ENCODE data around the gene ATP2B2.

Gene ATP2B2

GRCh38 chr3:10338591-10339353 lies 166.6 kb downstream of the ATP2B2 start:
- Histone ChIP-seq H3K9ac (ENCODE audit: low read depth, low read length) (no peak overlapping the region), H3K4me3 (ENCODE audit: low read length) (no peak overlapping the region), H3K4me1 (ENCODE audit: control insufficient read depth, insufficient read depth, low read length) (peaks cover 10% of the 10 kb centered on the region), H3K36me3 (ENCODE audit: insufficient read depth, low read length) (no peaks in the 10 kb centered on the region), H3K4me2 (ENCODE audit: low read length) (no peak overlapping the region), H3K9me3 (replicated peaks; ENCODE audit: low read length) (no peaks in the 10 kb centered on the region), H3K27me3 (ENCODE audit: control insufficient read depth, insufficient read depth, low read length) (peaks cover 32% of the 10 kb centered on the region)

GRCh38 chr3:10338164-10338470 lies 167.3 kb downstream of the ATP2B2 start:
- Histone ChIP-seq H3K36me3 (ENCODE audit: insufficient read depth, low read length) (no peaks in the 10 kb centered on the region), H3K4me3 (ENCODE audit: low read length) (no peak overlapping the region), H3K4me2 (ENCODE audit: low read length) (no peak overlapping the region), H3K9me3 (replicated peaks; ENCODE audit: low read length) (no peaks in the 10 kb centered on the region), H3K4me1 (ENCODE audit: control insufficient read depth, insufficient read depth, low read length) (peaks cover 10% of the 10 kb centered on the region), H3K27me3 (ENCODE audit: control insufficient read depth, insufficient read depth, low read length) (peaks cover 38% of the 10 kb centered on the region), H3K9ac (ENCODE audit: low read depth, low read length) (no peak overlapping the region)

- Histone ChIP-seq H3K9me3 (replicated peaks; ENCODE audit: low read length) (no peaks in the 10 kb centered on the region), H3K4me1 (ENCODE audit: control insufficient read depth, insufficient read depth, low read length) (peaks cover 10% of the 10 kb centered on the region), H3K4me3 (ENCODE audit: low read length) (no peak overlapping the region), H3K36me3 (ENCODE audit: insufficient read depth, low read length) (no peaks in the 10 kb centered on the region), H3K4me2 (ENCODE audit: low read length) (no peak overlapping the region), H3K27me3 (ENCODE audit: control insufficient read depth, insufficient read depth, low read length) (peaks cover 43% of the 10 kb centered on the region), H3K9ac (ENCODE audit: low read depth, low read length) (no peak overlapping the region)
Observed at GRCh38 chr3:10337323-10338163, 167.8 kb downstream of the ATP2B2 start.

GRCh38 chr3:10336761-10337160 lies 168.6 kb downstream of the ATP2B2 start:
- Histone ChIP-seq H3K36me3 (ENCODE audit: insufficient read depth, low read length) (no peaks in the 10 kb centered on the region), H3K9me3 (replicated peaks; ENCODE audit: low read length) (no peaks in the 10 kb centered on the region), H3K9ac (ENCODE audit: low read depth, low read length) (no peak overlapping the region), H3K27me3 (ENCODE audit: control insufficient read depth, insufficient read depth, low read length) (peaks cover 43% of the 10 kb centered on the region), H3K4me2 (ENCODE audit: low read length) (no peak overlapping the region), H3K4me3 (ENCODE audit: low read length) (no peak overlapping the region), H3K4me1 (ENCODE audit: control insufficient read depth, insufficient read depth, low read length) (peaks cover 10% of the 10 kb centered on the region)

GRCh38 chr3:10335871-10336622 lies 169.3 kb downstream of the ATP2B2 start:
- H3K36me3 ChIP-seq (ENCODE audit: insufficient read depth, low read length) = no peaks in the 10 kb centered on the region
- H3K4me2 ChIP-seq (ENCODE audit: low read length) = no peak overlapping the region
- H3K27me3 ChIP-seq (ENCODE audit: control insufficient read depth, insufficient read depth, low read length) = peaks cover 43% of the 10 kb centered on the region
- H3K9me3 ChIP-seq (replicated peaks; ENCODE audit: low read length) = no peaks in the 10 kb centered on the region
- H3K9ac ChIP-seq (ENCODE audit: low read depth, low read length) = no peak overlapping the region
- H3K4me3 ChIP-seq (ENCODE audit: low read length) = no peak overlapping the region
- peaks cover 10% of the 10 kb centered on the region for H3K4me1 ChIP-seq (ENCODE audit: control insufficient read depth, insufficient read depth, low read length)

GRCh38 chr3:10335190-10335738 lies 170.1 kb downstream of the ATP2B2 start:
- no peak overlapping the region for H3K4me2 ChIP-seq (ENCODE audit: low read length)
- H3K36me3 ChIP-seq (ENCODE audit: insufficient read depth, low read length) = no peaks in the 10 kb centered on the region
- H3K4me3 ChIP-seq (ENCODE audit: low read length) = no peak overlapping the region
- peaks cover 47% of the 10 kb centered on the region for H3K27me3 ChIP-seq (ENCODE audit: control insufficient read depth, insufficient read depth, low read length)
- peaks cover 10% of the 10 kb centered on the region for H3K4me1 ChIP-seq (ENCODE audit: control insufficient read depth, insufficient read depth, low read length)
- no peaks in the 10 kb centered on the region for H3K9me3 ChIP-seq (replicated peaks; ENCODE audit: low read length)
- H3K9ac ChIP-seq (ENCODE audit: low read depth, low read length) = no peak overlapping the region

GRCh38 chr3:10334459-10334858 lies 170.9 kb downstream of the ATP2B2 start:
- Histone ChIP-seq H3K4me1 (ENCODE audit: control insufficient read depth, insufficient read depth, low read length) (peaks cover 10% of the 10 kb centered on the region), H3K36me3 (ENCODE audit: insufficient read depth, low read length) (no peaks in the 10 kb centered on the region), H3K4me3 (ENCODE audit: low read length) (no peak overlapping the region), H3K27me3 (ENCODE audit: control insufficient read depth, insufficient read depth, low read length) (peaks cover 55% of the 10 kb centered on the region), H3K9me3 (replicated peaks; ENCODE audit: low read length) (no peaks in the 10 kb centered on the region), H3K4me2 (ENCODE audit: low read length) (no peak overlapping the region), H3K9ac (ENCODE audit: low read depth, low read length) (no peak overlapping the region)

- H3K4me2 ChIP-seq (ENCODE audit: low read length) = no peak overlapping the region
- peaks cover 59% of the 10 kb centered on the region for H3K27me3 ChIP-seq (ENCODE audit: control insufficient read depth, insufficient read depth, low read length)
- no peaks in the 10 kb centered on the region for H3K36me3 ChIP-seq (ENCODE audit: insufficient read depth, low read length)
- H3K4me3 ChIP-seq (ENCODE audit: low read length) = no peak overlapping the region
- H3K4me1 ChIP-seq (ENCODE audit: control insufficient read depth, insufficient read depth, low read length) = peaks cover 10% of the 10 kb centered on the region
- no peak overlapping the region for H3K9ac ChIP-seq (ENCODE audit: low read depth, low read length)
- H3K9me3 ChIP-seq (replicated peaks; ENCODE audit: low read length) = no peaks in the 10 kb centered on the region
Observed at GRCh38 chr3:10334042-10334441, 171.3 kb downstream of the ATP2B2 start.

GRCh38 chr3:10333349-10333650 lies 172.1 kb downstream of the ATP2B2 start:
- H3K27me3 ChIP-seq (ENCODE audit: control insufficient read depth, insufficient read depth, low read length) = peaks cover 66% of the 10 kb centered on the region
- no peaks in the 10 kb centered on the region for H3K36me3 ChIP-seq (ENCODE audit: insufficient read depth, low read length)
- H3K9me3 ChIP-seq (replicated peaks; ENCODE audit: low read length) = no peaks in the 10 kb centered on the region
- no peak overlapping the region for H3K4me2 ChIP-seq (ENCODE audit: low read length)
- H3K9ac ChIP-seq (ENCODE audit: low read depth, low read length) = no peak overlapping the region
- H3K4me1 ChIP-seq (ENCODE audit: control insufficient read depth, insufficient read depth, low read length) = peaks cover 10% of the 10 kb centered on the region
- no peak overlapping the region for H3K4me3 ChIP-seq (ENCODE audit: low read length)

- no peaks in the 10 kb centered on the region for H3K36me3 ChIP-seq (ENCODE audit: insufficient read depth, low read length)
- peaks cover 69% of the 10 kb centered on the region for H3K27me3 ChIP-seq (ENCODE audit: control insufficient read depth, insufficient read depth, low read length)
- no peak overlapping the region for H3K4me2 ChIP-seq (ENCODE audit: low read length)
- H3K9ac ChIP-seq (ENCODE audit: low read depth, low read length) = no peak overlapping the region
- H3K4me3 ChIP-seq (ENCODE audit: low read length) = no peak overlapping the region
- H3K9me3 ChIP-seq (replicated peaks; ENCODE audit: low read length) = no peaks in the 10 kb centered on the region
- H3K4me1 ChIP-seq (ENCODE audit: control insufficient read depth, insufficient read depth, low read length) = peaks cover 10% of the 10 kb centered on the region
Observed at GRCh38 chr3:10332481-10333348, 172.7 kb downstream of the ATP2B2 start.

GRCh38 chr3:10331320-10331719 lies 174.1 kb downstream of the ATP2B2 start:
- H3K27me3 ChIP-seq (ENCODE audit: control insufficient read depth, insufficient read depth, low read length) = peaks cover 83% of the 10 kb centered on the region
- no peak overlapping the region for H3K9ac ChIP-seq (ENCODE audit: low read depth, low read length)
- no peak overlapping the region for H3K4me2 ChIP-seq (ENCODE audit: low read length)
- no peaks in the 10 kb centered on the region for H3K9me3 ChIP-seq (replicated peaks; ENCODE audit: low read length)
- no peaks in the 10 kb centered on the region for H3K36me3 ChIP-seq (ENCODE audit: insufficient read depth, low read length)
- peaks cover 10% of the 10 kb centered on the region for H3K4me1 ChIP-seq (ENCODE audit: control insufficient read depth, insufficient read depth, low read length)
- H3K4me3 ChIP-seq (ENCODE audit: low read length) = no peak overlapping the region
